CD4-positive, alpha-beta memory T cell (primary cell): ENCODE results near the gene GOLGA6L7. TPM values are rescaled to one million over a fixed set of nuclear protein-coding genes. Genes with fewer than 3 reads are reported as not detected.
A peak's percentile ranks its signal among the peaks of the same experiment; 100 is the strongest.
"Not testable (repeated sequence)": the region's sequence is repeated elsewhere in the genome, so short reads cannot be mapped to it uniquely, and the experiment has no call there.

ENCODE experiments used
- CTCF ChIA-PET: fragments of 350-600 bp; sonication (Branson Sonifier 250); formaldehyde crosslinking; loops from one replicate; lab custom pipeline; 2021; ENCODE audit warnings: inconsistent platforms; ENCODE audit not compliant: partially characterized antibody; lab: Charles Lee
- POLR2A ChIA-PET: fragments of 350-600 bp; sonication (Branson Sonifier 250); formaldehyde crosslinking; loops from one replicate; lab custom pipeline; 2021; ENCODE audit not compliant: partially characterized antibody; lab: Charles Lee
- DNase-seq, 5 donors: peaks; one replicate each; pipeline versions ENCODE4 v3.0.0 to v3.0.0-alpha.2; 2020 to 2022; ENCODE audit warnings: mixed read lengths in 1 of 5
- H3K27ac ChIP-seq: one replicate; pipeline ENCODE4 v1.7.0; 2013; ENCODE audit warnings: low read depth, low read length
- H3K27me3 ChIP-seq: 2 replicates; pipeline ENCODE4 v1.7.0; 2013; ENCODE audit warnings: mild to moderate bottlenecking, low read length, moderate library complexity; ENCODE audit not compliant: insufficient read depth
- H3K36me3 ChIP-seq: 2 replicates; pipeline ENCODE4 v1.7.0; 2013; ENCODE audit warnings: mild to moderate bottlenecking, low read length, moderate library complexity; ENCODE audit not compliant: insufficient read depth
- H3K4me1 ChIP-seq: 2 replicates; pipeline ENCODE4 v1.7.0; 2013; ENCODE audit warnings: mild to moderate bottlenecking, low read length, moderate library complexity; ENCODE audit not compliant: insufficient read depth
- H3K4me3 ChIP-seq, 2 donors: one replicate each; pipeline ENCODE4 v1.7.0; 2013; ENCODE audit warnings: low read length in 2 of 2, mild to moderate bottlenecking in 1 of 2
- H3K9me3 ChIP-seq, 2 donors: one replicate each; pipeline ENCODE4 v1.7.0; 2013; ENCODE audit warnings: low read length in 2 of 2, control low read depth in 1 of 2; ENCODE audit not compliant: control insufficient read depth in 1 of 2
- H3K27ac Mint-ChIP-seq, 7 donors: one replicate each; pipeline ENCODE4 v1.8.0; 2020 to 2021; ENCODE audit warnings: mixed read lengths in 7 of 7, mild to moderate bottlenecking in 6 of 7, inconsistent platforms in 3 of 7, moderate library complexity in 3 of 7
- H3K27me3 Mint-ChIP-seq, 2 donors: one replicate each; pipeline ENCODE4 v1.8.0; 2020 to 2021; ENCODE audit warnings: mixed read lengths in 2 of 2
- H3K36me3 Mint-ChIP-seq, 2 donors: one replicate each; pipeline ENCODE4 v1.8.0; 2020 to 2021; ENCODE audit warnings: mixed read lengths in 2 of 2, inconsistent platforms in 1 of 2, mild to moderate bottlenecking in 1 of 2
- H3K4me1 Mint-ChIP-seq, 4 donors: one replicate each; pipeline ENCODE4 v1.8.0; 2020 to 2021; ENCODE audit warnings: mixed read lengths in 4 of 4, mild to moderate bottlenecking in 1 of 4
- H3K4me3 Mint-ChIP-seq, 8 donors: one replicate each; pipeline ENCODE4 v1.8.0; 2020 to 2021; ENCODE audit warnings: mixed read lengths in 8 of 8, mild to moderate bottlenecking in 7 of 8, moderate library complexity in 6 of 8, inconsistent platforms in 3 of 8
- H3K9me3 Mint-ChIP-seq, 8 donors: one replicate each; pipeline ENCODE4 v1.8.0; 2020 to 2021; ENCODE audit warnings: mixed read lengths in 8 of 8, mild to moderate bottlenecking in 5 of 8, inconsistent platforms in 3 of 8, moderate library complexity in 1 of 8
- intact Hi-C: fragments of 100-400 bp; cut with micrococcal nuclease; formaldehyde crosslinking; loops from one replicate; pipeline ENCODE4 v1.15.1; 2023
- polyA plus RNA-seq, 2 donors: library from polyadenylated mRNA; unstranded; fragments of 300-500 nt; fragmentation: Illumina TruSeq; gene quantifications; one replicate each; pipeline ENCODE4 v1.2.3, GENCODE V29; 2021
- total RNA-seq, 2 experiments: library from RNA; stranded (reverse); gene quantifications; one replicate each; pipeline ENCODE4 v1.2.3, GENCODE V29; 2021

Gene GOLGA6L7
- total and polyA plus RNA-seq, 4 experiments from 2014 or later: not detected

DNA sequence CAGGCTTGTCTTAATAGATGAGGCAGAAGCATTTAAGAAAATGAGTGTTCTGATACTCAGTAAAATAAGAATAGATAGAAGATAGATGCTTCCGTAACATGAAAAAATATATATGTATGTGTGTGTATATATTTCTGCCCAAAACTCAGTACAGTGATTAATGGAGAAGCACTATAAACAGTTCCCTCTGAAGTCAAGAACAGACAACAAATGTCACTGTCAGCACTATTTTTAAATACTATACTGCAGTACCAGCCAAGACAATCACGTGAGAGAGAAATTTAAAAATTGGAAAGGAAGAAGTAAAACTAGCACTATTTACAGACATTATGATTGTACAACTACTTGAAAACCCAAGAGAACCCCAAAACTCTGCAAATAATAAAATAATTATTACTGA is 27.0 kb downstream of the GOLGA6L7 start:
- H3K9me3 Mint-ChIP-seq, POLR2A ChIA-PET, CTCF ChIA-PET: not testable (repeated sequence)

DNA sequence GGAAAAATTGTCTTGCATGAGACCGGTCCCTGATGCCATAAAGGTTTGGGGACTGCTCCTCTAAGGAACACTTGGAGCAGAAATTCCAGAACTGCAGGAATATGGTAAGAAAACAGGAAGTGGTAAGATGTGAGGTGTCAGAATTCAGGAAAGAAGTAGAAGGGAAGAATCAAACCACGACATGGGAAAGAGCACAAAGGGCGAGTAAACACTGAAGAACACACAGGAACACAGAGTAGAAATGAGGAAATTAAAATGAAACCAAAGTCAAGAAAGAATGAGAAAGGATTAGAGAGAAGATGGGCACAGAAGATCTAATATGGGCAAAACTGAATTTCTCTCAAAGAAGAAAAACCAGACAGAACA is 28.5 kb downstream of the GOLGA6L7 start:
- peak overlapping the region in 1 of 8 donors; percentile 58 for H3K4me3 Mint-ChIP-seq
- H3K27me3 ChIP-seq, intact Hi-C loops, H3K9me3 Mint-ChIP-seq, POLR2A ChIA-PET, H3K9me3 ChIP-seq, CTCF ChIA-PET, DNase-seq, H3K4me1 ChIP-seq, H3K27ac Mint-ChIP-seq, H3K27me3 Mint-ChIP-seq, H3K36me3 Mint-ChIP-seq, H3K4me3 ChIP-seq, H3K27ac ChIP-seq, H3K4me1 Mint-ChIP-seq, H3K36me3 ChIP-seq: not testable (repeated sequence)

More for the DNA sequence above, 27.0 kb downstream of the GOLGA6L7 start:
- H3K4me3 ChIP-seq, DNase-seq, H3K4me1 ChIP-seq, intact Hi-C loops, H3K27ac ChIP-seq, H3K9me3 ChIP-seq, H3K27me3 ChIP-seq, H3K36me3 ChIP-seq, H3K4me1 Mint-ChIP-seq, H3K4me3 Mint-ChIP-seq, H3K27me3 Mint-ChIP-seq, H3K36me3 Mint-ChIP-seq, H3K27ac Mint-ChIP-seq: not testable (repeated sequence)

DNA sequence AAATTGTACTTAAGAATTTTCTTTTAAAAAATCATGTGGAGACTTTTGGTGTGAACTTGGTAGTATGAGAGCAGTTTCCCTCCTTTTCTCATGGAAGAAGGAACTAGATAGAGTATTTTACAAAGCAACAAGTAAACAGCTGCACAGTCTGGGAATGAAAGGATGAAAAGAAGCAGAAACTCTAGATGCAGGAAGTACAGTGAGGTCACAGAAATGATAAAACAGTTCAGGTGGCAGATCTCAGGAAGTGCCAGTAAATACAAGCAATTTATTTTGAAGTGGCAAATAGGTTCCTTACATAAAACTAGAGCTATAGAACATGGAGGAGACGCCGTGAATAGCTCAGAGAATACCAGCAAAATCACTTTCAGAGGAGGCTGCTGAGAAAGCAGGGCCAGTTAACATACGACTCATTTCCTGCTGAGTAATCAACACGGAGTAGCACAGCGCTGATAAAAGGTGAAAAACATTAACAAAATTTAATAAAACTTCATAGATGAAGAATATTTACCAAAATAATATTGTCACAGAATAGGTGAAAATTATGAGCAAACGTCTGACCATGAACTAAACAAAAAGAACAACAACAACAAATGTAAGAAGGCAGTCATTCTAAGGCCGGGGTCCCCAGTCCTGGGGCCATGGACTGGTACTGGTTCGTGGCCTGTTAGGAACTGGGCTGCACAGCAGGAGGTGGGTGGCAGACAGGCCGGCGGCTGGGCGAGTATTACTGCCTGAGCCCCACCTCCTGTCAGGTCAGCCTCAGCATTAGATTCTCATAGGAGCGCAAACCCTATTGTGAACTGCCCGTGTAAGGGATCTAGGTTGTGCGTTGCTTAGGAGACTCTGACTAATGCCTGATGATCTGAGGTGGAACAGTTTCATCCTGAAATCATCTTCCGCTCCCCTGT is 29.2 kb downstream of the GOLGA6L7 start:
- CTCF ChIA-PET, H3K9me3 Mint-ChIP-seq, intact Hi-C loops, H3K36me3 Mint-ChIP-seq, H3K4me3 ChIP-seq, H3K27ac ChIP-seq, H3K36me3 ChIP-seq, H3K4me1 Mint-ChIP-seq, H3K4me1 ChIP-seq, H3K27me3 Mint-ChIP-seq, POLR2A ChIA-PET, H3K27me3 ChIP-seq, H3K9me3 ChIP-seq: not testable (repeated sequence)
- Mint-ChIP-seq H3K4me3 (peak overlapping the region; percentile 4 to 60 (median 46)), H3K27ac (peak overlapping the region in 6 of 7 donors; percentile 26 to 75 (median 59))
- peak in 2 of 5 donors; percentile 1 to 8 for DNase-seq

DNA sequence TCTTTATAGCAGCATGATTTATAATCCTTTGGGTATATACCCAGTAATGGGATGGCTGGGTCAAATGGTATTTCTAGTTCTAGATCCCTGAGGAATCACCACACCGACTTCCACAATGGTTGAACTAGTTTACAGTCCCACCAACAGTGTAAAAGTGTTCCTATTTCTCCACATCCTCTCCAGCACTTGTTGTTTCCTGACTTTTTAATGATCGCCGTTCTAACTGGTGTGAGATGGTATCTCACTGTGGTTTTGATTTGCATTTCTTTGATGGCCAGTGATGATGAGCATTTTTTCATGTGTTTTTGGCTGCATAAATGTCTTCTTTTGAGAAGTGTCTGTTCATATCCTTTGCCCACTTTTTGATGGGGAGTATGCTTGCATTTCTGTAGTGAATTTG is 30.3 kb downstream of the GOLGA6L7 start:
- H3K4me1 ChIP-seq, H3K9me3 ChIP-seq, H3K27me3 Mint-ChIP-seq, POLR2A ChIA-PET, intact Hi-C loops, H3K27ac ChIP-seq, H3K27me3 ChIP-seq, H3K4me3 ChIP-seq, H3K36me3 Mint-ChIP-seq, H3K9me3 Mint-ChIP-seq, H3K36me3 ChIP-seq, H3K4me3 Mint-ChIP-seq, DNase-seq, H3K27ac Mint-ChIP-seq, CTCF ChIA-PET: not testable (repeated sequence)
- peaks cover 7 to 10% (median 7%) of the 10 kb centered on the region in 4 donors for H3K4me1 Mint-ChIP-seq

- H3K4me3 Mint-ChIP-seq, intact Hi-C loops, H3K27me3 Mint-ChIP-seq, DNase-seq, H3K4me1 ChIP-seq, H3K27ac Mint-ChIP-seq, H3K4me3 ChIP-seq, H3K9me3 Mint-ChIP-seq, H3K27ac ChIP-seq, H3K36me3 Mint-ChIP-seq, H3K4me1 Mint-ChIP-seq, POLR2A ChIA-PET, CTCF ChIA-PET, H3K9me3 ChIP-seq, H3K27me3 ChIP-seq, H3K36me3 ChIP-seq: not testable (repeated sequence)
Observed at GRCh38 chr15:28814059-28814458, 34.4 kb downstream of the GOLGA6L7 start.

GRCh38 chr15:28813392-28813791 is 35.1 kb downstream of the GOLGA6L7 start:
- POLR2A ChIA-PET, CTCF ChIA-PET: not testable (repeated sequence)

GRCh38 chr15:28811852-28812550 is 36.4 kb downstream of the GOLGA6L7 start:
- H3K4me3 ChIP-seq, H3K4me3 Mint-ChIP-seq, POLR2A ChIA-PET, H3K4me1 Mint-ChIP-seq, H3K36me3 Mint-ChIP-seq, intact Hi-C loops, H3K27ac Mint-ChIP-seq, H3K27ac ChIP-seq, H3K27me3 ChIP-seq, CTCF ChIA-PET, H3K9me3 Mint-ChIP-seq, H3K27me3 Mint-ChIP-seq, H3K4me1 ChIP-seq, H3K36me3 ChIP-seq, DNase-seq, H3K9me3 ChIP-seq: not testable (repeated sequence)

More at GRCh38 chr15:28813392-28813791, 35.1 kb downstream of the GOLGA6L7 start:
- DNase-seq, H3K4me3 Mint-ChIP-seq, H3K9me3 Mint-ChIP-seq, H3K4me3 ChIP-seq, H3K4me1 Mint-ChIP-seq, H3K36me3 Mint-ChIP-seq, H3K27ac ChIP-seq, H3K4me1 ChIP-seq, H3K36me3 ChIP-seq, H3K9me3 ChIP-seq, H3K27ac Mint-ChIP-seq, H3K27me3 ChIP-seq, H3K27me3 Mint-ChIP-seq, intact Hi-C loops: not testable (repeated sequence)
